ENCODE data around the gene RFX6.

RFX6 gene

GRCh38 chr6:116902634-116903033 lies 25.6 kb downstream of the RFX6 start:
- DNase-seq, result no peak

GRCh38 chr6:116922853-116923548 lies 46.0 kb downstream of the RFX6 start:
- DNase-seq, result no peak

GRCh38 chr6:116924245-116924644 lies 47.2 kb downstream of the RFX6 start:
- no peak for DNase-seq

GRCh38 chr6:116925088-116925794 lies 48.2 kb downstream of the RFX6 start:
- no peak for DNase-seq

- no peak for DNase-seq
These were observed 51.6 kb downstream of the RFX6 start for GRCh38 chr6:116928677-116929076.

- DNase-seq, result no peak
These were observed 52.8 kb downstream of the RFX6 start for GRCh38 chr6:116929825-116930224.

- no peak for DNase-seq
These were observed 54.4 kb downstream of the RFX6 start for GRCh38 chr6:116931456-116931855.

- DNase-seq, result no peak
These were observed 55.5 kb downstream of the RFX6 start for GRCh38 chr6:116932496-116932895.

GRCh38 chr6:116933485-116933884 lies 56.4 kb downstream of the RFX6 start:
- no peak for DNase-seq

GRCh38 chr6:116938305-116938704 lies 61.3 kb downstream of the RFX6 start:
- DNase-seq, result no peak

- DNase-seq, result no peak
These were observed 64.7 kb downstream of the RFX6 start for GRCh38 chr6:116941727-116942126.

GRCh38 chr6:116945809-116946208 lies 68.8 kb downstream of the RFX6 start:
- DNase-seq, result no peak

GRCh38 chr6:116948533-116949304 lies 71.7 kb downstream of the RFX6 start:
- DNase-seq, result no peak

GRCh38 chr6:116949964-116950363 lies 72.9 kb downstream of the RFX6 start:
- no peak for DNase-seq

- DNase-seq, result no peak
These were observed 77.3 kb downstream of the RFX6 start for GRCh38 chr6:116954335-116954734.

- no peak for DNase-seq
These were observed 77.9 kb downstream of the RFX6 start for GRCh38 chr6:116954938-116955337.

GRCh38 chr6:116955773-116956172 lies 78.7 kb downstream of the RFX6 start:
- DNase-seq, result no peak

- DNase-seq, result no peak
These were observed 86.9 kb downstream of the RFX6 start for GRCh38 chr6:116963972-116964371.

GRCh38 chr6:116966675-116967576 lies 89.9 kb downstream of the RFX6 start:
- DNase-seq, result no peak

GRCh38 chr6:116969211-116969863 lies 92.3 kb downstream of the RFX6 start:
- peak; percentile 28 to 68 for DNase-seq

GRCh38 chr6:116971959-116972358 lies 94.9 kb downstream of the RFX6 start:
- DNase-seq, result peak; percentile 34 to 52

GRCh38 chr6:116973976-116974375 lies 96.9 kb downstream of the RFX6 start:
- no peak for DNase-seq
